ENCODE results near the gene DOC2B. TPM values are rescaled to one million over a fixed set of nuclear protein-coding genes. Genes with fewer than 3 reads are reported as not detected.

The DOC2B gene
- total RNA-seq, 2 donors from 2014 or later: 11.9 to 18.5 TPM

DNA sequence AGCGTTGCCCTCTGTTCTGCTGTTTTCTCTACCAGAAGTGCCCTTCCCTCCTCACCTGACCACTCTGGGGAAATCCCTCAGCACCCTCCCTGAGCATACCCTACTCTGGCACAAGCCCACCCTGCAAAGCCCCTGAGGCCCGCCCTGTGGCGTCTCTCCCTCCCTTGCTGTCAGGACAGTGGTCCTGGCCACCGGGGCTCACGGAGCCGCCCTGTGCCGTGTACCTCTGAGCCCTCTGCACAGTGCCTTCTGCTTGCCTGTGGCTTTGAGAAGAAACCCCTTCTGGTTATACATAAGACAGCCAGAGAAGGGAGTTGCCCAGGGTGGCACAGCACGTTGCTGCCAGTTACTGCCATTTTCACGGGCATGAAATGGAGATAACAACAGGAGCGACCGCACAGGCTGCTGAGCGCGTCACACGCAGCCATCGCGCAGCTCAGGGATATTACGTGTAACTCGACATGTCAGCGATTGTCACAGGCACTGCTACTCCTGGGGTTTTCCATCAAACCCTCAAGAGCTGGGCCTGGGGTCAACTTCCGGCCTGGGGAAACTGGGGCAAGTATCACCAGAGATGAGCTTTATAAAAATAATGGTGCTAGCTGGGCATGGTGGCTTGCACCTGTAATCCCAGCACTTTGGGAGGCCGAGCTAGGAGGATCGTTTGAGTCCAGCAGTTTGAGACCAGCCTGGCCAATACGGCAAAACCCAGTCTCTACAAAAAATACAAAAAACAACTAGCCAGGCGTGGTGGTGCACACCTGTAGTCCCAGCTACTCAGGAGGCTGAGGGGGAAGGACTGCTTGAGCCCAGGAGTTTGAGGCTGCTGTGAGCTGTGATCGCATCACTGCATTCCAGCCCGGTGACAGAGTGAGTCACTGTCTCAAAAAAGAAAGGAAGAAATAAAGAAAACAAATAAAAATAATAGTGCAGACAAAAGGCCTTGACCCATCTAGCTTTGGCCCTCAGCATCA, 29.3 kb downstream of the DOC2B start:
- intact Hi-C loops (cut with DNase I): no loop called here

GRCh38 chr17:151004-151403, 30.4 kb downstream of the DOC2B start:
- intact Hi-C loops (cut with DNase I): no loop called here
- DNase-seq (ENCODE audit: low spot score): no peak

More for the DNA sequence above, 29.3 kb downstream of the DOC2B start:
- peak; percentile 47 for DNase-seq (ENCODE audit: low spot score)

DNA sequence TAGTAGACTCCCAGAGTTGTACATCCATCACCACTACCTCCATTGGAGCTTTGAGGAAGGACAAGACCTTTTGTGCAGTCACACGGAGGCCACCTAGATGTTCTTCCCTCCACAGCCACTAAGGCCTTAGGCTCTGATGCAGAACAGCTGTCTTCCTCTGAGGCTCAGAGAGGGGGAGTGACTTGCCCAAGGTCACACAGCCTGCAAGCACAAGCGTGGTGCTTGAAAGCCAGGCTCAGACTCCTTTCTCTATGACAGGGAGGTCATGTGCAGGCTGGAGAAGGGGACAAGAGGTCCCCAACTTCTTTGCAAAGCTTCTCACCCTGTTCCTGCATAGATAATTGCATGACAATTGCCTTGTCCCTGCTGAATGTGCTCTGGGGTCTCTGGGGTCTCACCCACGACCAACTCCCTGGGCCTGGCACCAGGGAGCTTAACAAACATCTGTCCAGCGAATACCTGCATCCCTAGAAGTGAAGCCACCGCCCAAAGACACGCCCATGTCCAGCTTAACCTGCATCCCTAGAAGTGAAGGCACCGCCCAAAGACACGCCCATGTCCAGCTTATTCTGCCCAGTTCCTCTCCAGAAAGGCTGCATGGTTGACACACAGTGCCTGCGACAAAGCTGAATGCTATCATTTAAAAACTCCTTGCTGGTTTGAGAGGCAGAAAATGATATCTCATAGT, 31.4 kb downstream of the DOC2B start:
- intact Hi-C loops (cut with DNase I): loop anchor here in 1 of 2 donors (5.0 kb wide), 2 partner anchors 237 to 772 kb away; no protein-coding TSS in a partner anchor
- DNase-seq (ENCODE audit: low spot score): peak; percentile 31

- no peak for DNase-seq (ENCODE audit: low spot score)
- intact Hi-C loops (cut with DNase I): loop anchor here in 1 of 2 donors (5.0 kb wide), 2 partner anchors 238 to 773 kb away; no protein-coding TSS in a partner anchor
Measured at GRCh38 chr17:149231-149630, 32.2 kb downstream of the DOC2B start.

GRCh38 chr17:148757-149156, 32.7 kb downstream of the DOC2B start:
- intact Hi-C loops (cut with DNase I): loop anchor here in 1 of 2 donors (5.0 kb wide), 2 partner anchors 239 to 774 kb away; no protein-coding TSS in a partner anchor
- peak; percentile 48 for DNase-seq (ENCODE audit: low spot score)

GRCh38 chr17:147796-148740, 33.4 kb downstream of the DOC2B start:
- intact Hi-C loops (cut with DNase I): loop anchor here in 1 of 2 donors (5.0 kb wide), 2 partner anchors 239 to 774 kb away; no protein-coding TSS in a partner anchor

GRCh38 chr17:146983-147761, 34.3 kb downstream of the DOC2B start:
- DNase-seq (ENCODE audit: low spot score): peak; percentile 76
- intact Hi-C loops (cut with DNase I): loop anchor here in 1 of 2 donors (5.0 kb wide), 2 partner anchors 240 to 775 kb away; no protein-coding TSS in a partner anchor

More at GRCh38 chr17:147796-148740, 33.4 kb downstream of the DOC2B start:
- peak; percentile 50 for DNase-seq (ENCODE audit: low spot score)

DNA sequence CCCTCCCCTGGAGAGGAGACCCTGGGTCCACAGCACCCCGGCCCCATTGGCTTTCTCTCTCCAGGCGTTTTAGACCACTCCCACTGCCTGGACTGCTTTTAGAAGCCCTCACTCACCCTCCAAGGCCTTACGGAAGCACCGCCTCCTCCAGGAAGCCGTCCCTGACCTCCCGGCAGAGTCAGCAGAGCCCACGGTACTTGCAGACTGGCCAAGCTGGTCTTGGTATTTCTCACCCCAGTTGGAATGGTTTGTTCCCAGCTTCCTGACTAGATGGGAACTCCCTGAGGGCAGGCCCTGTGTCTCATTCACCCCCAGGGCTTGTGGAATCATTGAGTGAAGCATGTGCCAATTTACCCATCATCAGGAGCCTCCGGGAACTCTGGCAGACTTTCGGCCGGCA, 34.9 kb downstream of the DOC2B start:
- DNase-seq (ENCODE audit: low spot score): no peak
- intact Hi-C loops (cut with DNase I): loop anchor here in 1 of 2 donors (5.0 kb wide), 2 partner anchors 241 to 776 kb away; no protein-coding TSS in a partner anchor

GRCh38 chr17:145671-146541, 35.5 kb downstream of the DOC2B start:
- intact Hi-C loops (cut with DNase I): loop anchor here in 1 of 2 donors (5.0 kb wide), 2 partner anchors 241 to 776 kb away; no protein-coding TSS in a partner anchor
- peak; percentile 72 for DNase-seq (ENCODE audit: low spot score)

- DNase-seq (ENCODE audit: low spot score): peak; percentile 44
Measured at GRCh38 chr17:144936-145670, 36.3 kb downstream of the DOC2B start.

DNA sequence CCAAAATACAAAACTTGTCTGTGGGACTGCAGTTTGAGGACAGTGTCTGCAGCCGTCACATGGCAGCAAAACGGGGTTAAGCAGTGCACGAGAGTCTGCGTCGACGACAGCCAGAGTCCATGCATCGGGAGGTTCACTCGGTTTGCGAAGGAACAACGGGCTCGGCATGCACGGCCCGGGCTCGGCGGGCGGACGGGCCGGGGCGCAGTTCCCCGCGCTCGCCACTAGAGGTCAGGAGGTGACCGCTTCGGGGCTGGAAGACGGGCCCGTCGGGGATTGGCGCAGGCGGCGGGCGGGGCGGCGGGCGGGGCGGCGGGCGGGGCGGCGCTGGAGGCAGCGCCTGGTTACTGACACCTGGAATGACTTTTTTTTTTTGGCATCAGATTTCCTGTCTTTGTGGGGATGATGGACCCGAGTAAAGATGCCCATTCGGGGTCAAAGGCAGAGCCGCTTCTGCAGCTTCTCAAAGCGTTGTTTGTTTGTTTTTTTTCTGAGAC, 37.6 kb downstream of the DOC2B start:
- intact Hi-C loops (cut with DNase I): loop anchor here in 1 of 2 donors (5.0 kb wide), 1 partner anchor 248 kb away; no protein-coding TSS in a partner anchor
- DNase-seq (ENCODE audit: low spot score): peak; percentile 95

More at GRCh38 chr17:144936-145670, 36.3 kb downstream of the DOC2B start:
- intact Hi-C loops (cut with DNase I): loop anchor here (5.0 kb wide), 3 partner anchors 242 to 777 kb away; no protein-coding TSS in a partner anchor

- intact Hi-C loops (cut with DNase I): loop anchor here in 1 of 2 donors (5.0 kb wide), 1 partner anchor 249 kb away; no protein-coding TSS in a partner anchor
- DNase-seq (ENCODE audit: low spot score): no peak
Measured at GRCh38 chr17:142876-143784, 38.3 kb downstream of the DOC2B start.

GRCh38 chr17:142102-142661, 39.3 kb downstream of the DOC2B start:
- intact Hi-C loops (cut with DNase I): loop anchor here in 1 of 2 donors (5.0 kb wide), 1 partner anchor 250 kb away; no protein-coding TSS in a partner anchor
- peak; percentile 64 for DNase-seq (ENCODE audit: low spot score)
